HG03439 (cell line): ENCODE results near the gene AHNAK.

Experiments used
- ATAC-seq: cut with Tn5 transposase; IDR thresholded peaks from one replicate; pipeline ENCODE4 v1.9.1; 2021; ENCODE audit warnings: mild to moderate bottlenecking, moderate library complexity; ENCODE audit not compliant: unreplicated experiment

The AHNAK gene

GRCh38 chr11:62538470-62539237 is 8.0 kb downstream of the AHNAK start:
- ATAC-seq, result no peak

DNA sequence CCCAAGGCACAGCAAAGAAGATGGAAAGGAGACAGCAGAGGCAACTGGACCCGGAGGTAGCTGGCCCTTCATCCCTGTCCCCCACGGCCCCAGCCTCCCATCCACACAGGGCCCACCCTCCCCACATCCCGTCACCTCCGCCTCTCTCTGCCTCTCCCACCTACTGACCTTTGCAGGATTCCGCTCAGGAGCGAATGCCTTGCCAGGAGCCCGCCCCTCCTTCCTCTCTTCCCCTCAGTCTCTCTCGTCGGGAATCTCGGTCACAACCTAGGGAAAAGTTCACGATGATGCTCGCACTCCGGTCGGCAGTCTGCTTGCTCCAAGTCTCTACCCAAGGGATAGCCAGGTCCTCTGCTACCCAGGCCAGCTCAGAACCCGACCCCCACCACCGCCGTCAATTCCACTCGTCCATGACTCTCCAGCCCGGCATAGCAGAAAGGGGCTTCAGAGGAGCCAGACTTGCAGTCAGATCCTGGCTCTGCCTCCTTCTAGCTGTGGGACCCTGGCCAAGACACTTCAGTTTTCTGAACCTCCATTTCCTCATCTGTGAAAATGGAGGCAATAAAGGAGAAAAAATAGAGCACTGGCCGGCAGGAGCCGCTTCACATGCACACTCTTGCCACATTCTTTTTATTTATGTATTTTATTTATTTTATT is 10.2 kb downstream of the AHNAK start:
- ATAC-seq, result no peak

GRCh38 chr11:62535802-62536201 is 10.8 kb downstream of the AHNAK start:
- no peak for ATAC-seq

DNA sequence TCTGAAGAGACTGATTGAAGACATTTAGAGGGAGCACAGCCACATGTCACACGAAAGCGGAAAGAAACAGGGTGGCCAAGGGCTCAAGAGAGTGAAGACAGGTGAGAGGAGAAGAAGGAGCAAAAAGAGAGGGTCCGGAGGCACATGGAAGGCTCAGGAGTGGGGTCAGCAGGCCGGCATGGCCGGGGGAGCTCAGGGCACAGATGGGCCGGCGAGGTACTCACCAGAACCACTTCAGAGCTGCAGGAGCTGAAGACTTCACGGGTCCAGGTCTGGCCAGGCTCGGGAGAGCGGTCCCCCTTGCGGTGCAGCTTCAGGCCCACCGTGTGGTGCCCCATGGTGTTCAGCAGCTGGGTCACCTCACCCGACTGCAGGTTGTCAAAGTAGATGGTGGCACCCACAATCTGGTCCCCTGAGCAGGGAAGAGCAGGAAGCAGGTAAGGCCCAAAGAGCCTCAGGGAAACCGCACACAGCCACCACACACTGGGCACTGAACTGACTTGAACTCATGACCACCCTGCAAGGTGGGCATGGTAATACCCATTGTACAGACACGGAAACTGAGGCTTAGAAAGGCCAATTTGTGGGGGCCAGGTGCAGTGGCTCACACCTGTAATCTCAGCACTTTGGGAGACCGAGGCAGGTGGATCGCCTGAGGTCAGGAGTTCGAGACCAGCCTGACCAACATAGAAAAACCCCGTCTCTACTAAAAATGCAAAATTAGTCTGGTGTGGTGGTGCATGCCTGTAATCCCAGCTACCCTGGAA is 11.6 kb downstream of the AHNAK start:
- ATAC-seq, result no peak

DNA sequence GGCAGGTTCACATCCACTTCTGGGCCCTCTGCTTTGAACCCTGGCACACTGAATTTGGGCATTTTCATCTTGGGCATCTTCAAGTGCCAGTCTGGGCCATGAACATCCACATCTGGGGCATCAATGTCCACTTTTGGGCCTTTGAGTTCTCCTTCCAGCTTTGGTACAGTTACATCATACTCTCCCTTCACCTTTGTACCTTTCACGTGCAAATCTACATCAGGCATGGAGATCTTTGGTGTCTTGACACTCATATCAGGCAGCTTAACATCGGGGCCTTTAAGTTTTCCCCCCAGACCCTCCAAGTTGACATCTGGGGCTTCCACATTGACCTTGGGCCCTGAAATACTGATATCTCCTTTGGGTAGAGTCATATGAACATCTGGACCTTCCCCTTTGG is 14.5 kb downstream of the AHNAK start:
- ATAC-seq, result no peak

DNA sequence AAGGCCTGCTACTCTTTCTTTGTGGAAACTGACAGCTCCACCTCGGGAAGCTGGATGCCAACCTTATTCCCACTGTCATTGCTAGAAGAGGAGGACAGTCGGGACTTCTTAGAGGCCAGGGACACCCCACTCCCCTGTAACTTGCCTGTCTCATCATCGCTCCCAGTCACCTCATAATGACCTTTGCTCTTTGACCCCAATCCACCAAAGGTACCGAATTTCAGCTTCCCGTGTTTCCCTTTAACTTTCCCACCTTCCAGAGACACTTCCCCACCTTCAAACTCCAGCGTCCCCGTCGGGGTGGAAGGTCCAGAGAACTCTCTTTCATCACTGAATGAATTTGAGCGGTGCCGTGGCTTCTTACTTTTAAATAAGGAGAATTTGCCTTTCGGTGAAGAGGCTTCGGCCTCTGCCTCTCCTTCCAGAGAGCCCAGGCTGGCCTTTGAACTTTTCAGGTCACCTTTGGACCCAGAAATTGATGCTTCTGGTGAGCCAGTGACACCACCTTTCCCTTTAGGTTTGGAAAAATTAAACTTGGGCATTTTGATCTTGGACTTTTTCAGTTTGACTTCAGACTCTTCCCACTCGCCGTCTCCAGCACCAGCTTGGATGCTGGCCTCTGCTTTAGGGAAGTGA is 29.8 kb downstream of the AHNAK start:
- no peak for ATAC-seq

GRCh38 chr11:62514151-62514550 is 32.5 kb downstream of the AHNAK start:
- no peak for ATAC-seq

DNA sequence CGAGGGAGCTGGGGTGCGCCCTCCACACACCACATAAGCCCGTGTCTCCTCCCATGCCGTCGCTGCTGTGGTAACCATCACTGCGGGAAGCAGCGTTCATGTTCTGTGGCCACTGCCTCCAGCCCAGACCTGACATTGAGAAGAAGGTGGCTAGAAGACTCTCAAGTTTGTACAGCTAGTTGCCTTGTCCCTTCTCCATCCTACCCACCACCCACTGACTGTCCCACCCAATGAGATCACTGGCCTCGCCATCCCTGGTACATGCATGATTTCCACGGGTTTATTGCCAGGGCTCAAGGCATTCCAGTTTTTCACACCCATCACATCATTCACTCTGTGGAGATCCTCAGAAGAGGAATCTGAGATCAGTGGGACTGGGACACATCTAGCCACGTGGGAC is 33.0 kb downstream of the AHNAK start:
- no peak for ATAC-seq

GRCh38 chr11:62512961-62513360 is 33.6 kb downstream of the AHNAK start:
- no peak for ATAC-seq

GRCh38 chr11:62508336-62509058 is 38.1 kb downstream of the AHNAK start:
- ATAC-seq, result no peak

GRCh38 chr11:62507125-62507422 is 39.5 kb downstream of the AHNAK start:
- ATAC-seq, result no peak

DNA sequence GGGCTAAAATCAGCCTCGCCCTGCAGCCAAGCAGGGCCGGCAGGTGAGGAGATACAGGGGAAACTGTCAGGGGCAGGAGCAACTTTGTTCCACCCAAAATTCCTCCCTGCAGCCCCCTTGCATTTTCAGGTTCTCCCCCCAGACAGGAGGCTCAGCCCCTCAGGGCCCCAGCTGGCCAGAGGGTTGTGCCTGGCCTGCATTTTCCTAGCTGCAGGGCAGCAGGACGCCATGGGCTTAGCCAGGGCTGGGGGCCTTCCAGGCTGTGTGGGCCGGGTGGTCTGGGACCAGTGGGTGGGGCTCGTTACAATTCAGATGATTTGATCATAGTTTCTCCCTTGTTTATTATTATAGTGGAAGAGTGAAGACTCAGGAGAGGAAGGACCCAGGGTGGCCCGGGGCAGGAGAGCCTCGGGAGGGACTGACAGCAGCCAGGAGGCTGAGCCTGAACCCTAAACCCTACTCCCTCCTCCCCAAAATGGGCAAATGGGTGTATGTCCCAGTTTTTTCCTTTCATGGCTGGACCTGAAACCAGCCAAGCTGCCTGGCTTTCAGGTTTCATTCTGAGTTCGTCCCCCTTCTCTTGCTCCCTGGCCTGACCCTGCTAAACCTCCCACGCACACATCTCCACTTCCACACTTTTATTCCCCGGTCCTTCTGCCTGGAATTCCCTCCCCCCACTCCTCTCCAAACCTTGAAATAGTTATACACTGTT is 40.0 kb downstream of the AHNAK start:
- ATAC-seq, result no peak

DNA sequence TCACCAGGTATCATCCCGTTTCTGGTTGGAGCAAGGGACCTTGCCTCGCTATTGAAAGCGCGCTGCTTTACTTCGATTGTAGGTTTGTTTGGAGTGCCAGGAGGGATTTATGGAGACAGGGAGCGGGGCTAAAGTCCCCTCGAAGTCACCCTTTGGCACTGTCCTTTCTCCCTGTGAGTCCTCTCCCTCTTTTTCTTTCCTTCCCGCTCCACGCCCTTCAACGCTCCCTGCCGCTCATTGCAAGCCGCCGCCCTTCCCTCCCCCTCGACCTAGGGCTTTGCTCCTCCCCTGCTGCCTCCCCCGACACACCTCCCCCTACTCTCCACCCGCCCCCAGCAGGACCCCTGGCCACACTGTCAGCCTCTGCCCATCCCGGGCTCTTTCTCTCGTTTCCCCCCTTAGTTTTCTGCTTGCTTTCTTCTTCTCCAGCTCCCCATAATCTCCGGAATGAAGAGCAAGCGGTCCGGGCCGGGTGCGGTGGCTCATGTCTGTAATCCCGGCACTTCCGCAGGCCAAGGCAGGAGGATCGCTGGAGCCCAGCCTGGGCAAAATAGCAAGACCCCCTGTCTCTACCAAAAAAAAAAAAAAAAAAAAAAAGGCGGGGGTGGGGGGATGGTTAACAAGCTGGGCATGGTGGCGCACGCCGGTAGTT is 41.0 kb downstream of the AHNAK start:
- ATAC-seq, result no peak

DNA sequence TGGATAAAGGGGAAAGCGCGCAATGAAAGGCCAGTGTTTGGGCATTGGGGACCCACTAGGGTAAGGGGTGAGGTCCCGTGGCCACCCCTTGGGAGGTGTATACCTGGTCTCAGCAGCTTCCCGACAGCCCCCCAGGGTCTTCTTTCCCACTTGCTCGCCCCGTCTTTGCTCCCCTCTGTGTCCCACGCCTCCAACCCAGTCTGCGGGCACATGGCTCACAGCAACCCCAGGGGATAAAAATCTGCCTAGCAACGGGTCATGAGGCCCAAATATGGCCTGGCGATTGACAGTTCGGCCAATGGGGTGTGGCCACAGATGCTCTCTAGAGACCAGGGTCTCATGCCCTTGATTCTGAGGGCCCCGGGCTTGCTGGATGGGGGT is 41.6 kb downstream of the AHNAK start:
- ATAC-seq, result no peak

- no peak for ATAC-seq
Measured at GRCh38 chr11:62504158-62504973, 42.2 kb downstream of the AHNAK start.

- ATAC-seq, result no peak
Measured at GRCh38 chr11:62502030-62502730, 44.4 kb downstream of the AHNAK start.

- ATAC-seq, result no peak
Measured at GRCh38 chr11:62501432-62501891, 45.1 kb downstream of the AHNAK start.

- no peak for ATAC-seq
Measured at GRCh38 chr11:62500650-62501030, 46.0 kb downstream of the AHNAK start.
